ENCODE measurements around the gene PEMT.

DNA sequence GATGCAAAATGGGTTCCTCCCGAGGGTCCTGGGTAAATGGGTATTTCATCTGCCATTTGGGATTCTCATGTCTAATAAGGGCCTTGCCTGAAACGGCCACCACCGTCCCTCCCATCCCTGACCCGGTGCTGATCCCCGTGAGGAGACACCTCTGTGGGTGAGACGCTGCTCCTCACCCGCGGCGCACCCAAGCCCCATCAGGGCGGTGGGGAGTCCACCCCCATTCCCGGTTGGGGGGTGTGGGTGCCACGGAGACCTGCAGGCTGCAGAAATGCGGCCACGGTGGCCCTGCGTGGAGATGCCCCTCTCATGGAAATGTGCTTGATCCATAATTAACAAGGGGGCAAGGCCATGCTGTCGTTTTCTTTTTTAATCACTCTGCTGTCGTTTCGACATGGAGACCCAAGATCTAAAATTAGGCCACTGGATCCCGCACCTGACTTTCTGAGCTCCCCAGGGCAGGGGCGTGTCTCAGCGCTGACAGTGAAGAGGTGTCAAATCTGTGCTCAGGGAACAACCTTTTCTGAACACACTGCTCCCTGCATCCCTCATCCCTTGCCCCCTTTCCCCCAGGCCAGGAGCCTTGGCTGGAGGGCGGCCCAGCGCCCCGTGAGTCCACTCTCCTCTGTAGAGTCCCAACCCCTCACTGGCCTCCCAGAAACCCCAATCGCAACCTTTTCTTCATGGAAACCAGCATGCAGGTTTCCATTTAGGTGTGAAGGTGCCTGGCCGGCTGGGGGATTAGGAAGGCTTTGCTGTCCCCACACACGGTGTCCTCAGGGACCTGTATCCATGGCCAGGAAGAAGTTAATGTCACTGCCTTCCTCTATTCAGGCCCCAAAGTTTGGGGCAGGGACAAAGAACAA lies 38.9 kb downstream of the PEMT start:
- TF ChIP-seq POLR2AphosphoS5 (IDR thresholded peaks at IDR 0.05; ENCODE audit: borderline replicate concordance, low read depth, low read length) (no peak), EZH2 (IDR thresholded peaks at IDR 0.05) (no peak)

Data from SK-N-MC (cell line).